Measurements from ENCODE around the gene SLC18A3. TPM values are rescaled to one million over a fixed set of nuclear protein-coding genes. Genes with fewer than 3 reads are reported as not detected.

SLC18A3 gene
- total RNA-seq, 1 experiment from 2014 or later: not detected

DNA sequence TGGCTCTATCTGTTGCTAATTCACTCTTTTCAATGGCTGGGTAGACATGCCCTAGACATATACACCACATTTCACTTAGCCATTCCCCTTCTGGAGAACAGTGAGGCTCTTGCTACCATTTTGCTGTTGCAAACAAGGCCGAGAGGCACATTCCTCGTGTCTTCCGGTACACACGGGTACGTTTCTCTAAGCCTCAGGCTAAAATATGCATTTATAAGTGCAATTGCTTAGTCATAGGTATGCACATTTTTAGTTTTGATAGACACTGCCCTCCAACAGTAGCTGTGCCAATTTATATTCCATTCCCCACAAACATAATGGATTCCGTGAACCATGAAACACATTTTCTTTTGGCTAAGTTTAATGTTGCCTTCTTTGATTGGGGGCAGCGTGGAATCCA lies 16.9 kb downstream of the SLC18A3 start:
- no peak for DNase-seq (ENCODE audit: low read depth)

DNA sequence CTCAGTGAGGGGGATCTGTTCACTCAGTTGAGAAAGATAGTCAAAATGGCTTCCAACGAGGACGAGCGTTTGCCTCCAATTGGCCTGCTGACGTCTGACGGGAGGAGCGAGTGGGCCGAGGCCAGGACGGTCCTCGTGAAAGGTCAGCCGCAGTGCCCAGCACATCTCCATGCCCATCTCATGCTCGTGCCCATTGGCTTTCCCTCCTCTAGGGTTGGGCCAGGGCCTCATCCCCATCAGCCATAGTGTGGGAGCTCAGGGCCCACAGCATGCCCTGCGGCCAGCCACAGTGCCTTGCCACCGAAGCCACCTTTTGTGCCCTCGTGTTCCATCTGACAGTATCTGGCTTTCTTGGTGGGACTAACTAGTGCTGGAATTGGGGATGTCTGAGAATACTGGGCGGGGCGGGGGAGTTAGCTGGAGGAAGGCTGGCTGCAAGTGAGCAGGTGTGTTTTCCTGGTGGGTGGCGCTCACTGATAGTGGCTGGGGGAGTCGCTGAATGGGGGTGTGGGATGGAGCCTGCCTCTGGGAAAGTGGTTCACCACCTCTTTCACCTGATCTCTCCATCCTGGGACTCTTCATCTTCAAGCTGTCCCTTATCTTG lies 17.6 kb downstream of the SLC18A3 start:
- no peak for DNase-seq (ENCODE audit: low read depth)

DNA sequence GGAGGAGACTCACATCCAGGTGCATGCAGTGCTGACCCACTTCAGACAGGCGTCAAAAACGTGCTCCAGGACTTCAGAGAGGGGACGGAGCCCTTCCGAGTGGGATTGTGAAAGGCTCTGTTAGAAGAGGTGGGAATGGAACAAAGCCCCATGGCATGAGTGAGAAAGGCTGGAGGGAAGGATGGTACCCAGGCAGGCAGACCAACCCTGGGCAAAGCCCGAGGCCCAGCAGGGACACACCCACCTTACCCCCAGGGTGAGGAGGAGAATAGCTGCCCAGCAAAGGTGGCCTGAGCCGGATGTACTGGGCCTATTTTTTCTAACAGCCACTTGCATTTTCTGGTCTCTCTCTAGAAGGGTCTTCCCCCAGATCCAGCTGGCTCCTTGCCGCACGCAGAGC lies 18.5 kb downstream of the SLC18A3 start:
- DNase-seq (ENCODE audit: low read depth): no peak

DNA sequence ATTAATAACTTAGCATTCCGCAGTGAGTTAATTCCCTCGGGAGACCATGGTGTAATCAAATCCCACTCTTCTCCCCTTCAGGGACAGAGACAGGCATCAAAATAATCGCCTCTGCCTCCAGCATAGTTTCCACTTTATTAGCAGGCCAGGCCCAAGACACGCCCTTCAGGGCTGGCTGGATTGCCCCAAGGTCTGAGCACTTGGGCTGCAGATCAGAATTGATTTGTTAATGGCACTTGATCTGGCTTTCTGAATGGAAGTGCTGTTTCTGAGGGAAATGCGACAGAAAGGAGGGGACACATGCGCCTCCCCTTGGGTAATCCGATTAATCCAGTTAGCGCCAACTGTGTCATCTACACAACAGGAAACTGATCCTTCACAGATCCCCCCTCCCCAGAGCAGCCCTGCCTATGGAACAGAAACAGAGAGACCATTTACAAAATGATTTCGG lies 19.3 kb downstream of the SLC18A3 start:
- no peak for DNase-seq (ENCODE audit: low read depth)

DNA sequence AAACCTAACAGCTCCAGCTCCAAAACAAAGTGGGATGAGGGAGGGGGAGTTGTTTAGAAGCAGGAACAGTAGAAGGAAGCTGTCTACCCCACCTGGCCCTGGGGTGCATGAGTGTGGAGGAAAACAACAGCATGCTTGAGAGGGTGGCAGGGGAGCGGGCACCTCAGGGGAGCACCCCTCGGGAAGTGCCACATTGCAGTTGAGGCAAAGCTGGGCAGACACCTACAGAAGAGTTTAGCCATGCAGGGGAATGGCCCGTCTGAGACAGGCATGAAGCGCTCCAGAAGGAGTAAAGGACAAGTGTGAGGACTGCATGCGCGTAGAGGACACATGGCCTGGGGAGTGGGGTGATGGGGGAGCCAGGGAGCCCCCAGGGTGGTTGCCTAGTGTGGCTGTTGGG lies 21.9 kb downstream of the SLC18A3 start:
- DNase-seq (ENCODE audit: low read depth): no peak

DNA sequence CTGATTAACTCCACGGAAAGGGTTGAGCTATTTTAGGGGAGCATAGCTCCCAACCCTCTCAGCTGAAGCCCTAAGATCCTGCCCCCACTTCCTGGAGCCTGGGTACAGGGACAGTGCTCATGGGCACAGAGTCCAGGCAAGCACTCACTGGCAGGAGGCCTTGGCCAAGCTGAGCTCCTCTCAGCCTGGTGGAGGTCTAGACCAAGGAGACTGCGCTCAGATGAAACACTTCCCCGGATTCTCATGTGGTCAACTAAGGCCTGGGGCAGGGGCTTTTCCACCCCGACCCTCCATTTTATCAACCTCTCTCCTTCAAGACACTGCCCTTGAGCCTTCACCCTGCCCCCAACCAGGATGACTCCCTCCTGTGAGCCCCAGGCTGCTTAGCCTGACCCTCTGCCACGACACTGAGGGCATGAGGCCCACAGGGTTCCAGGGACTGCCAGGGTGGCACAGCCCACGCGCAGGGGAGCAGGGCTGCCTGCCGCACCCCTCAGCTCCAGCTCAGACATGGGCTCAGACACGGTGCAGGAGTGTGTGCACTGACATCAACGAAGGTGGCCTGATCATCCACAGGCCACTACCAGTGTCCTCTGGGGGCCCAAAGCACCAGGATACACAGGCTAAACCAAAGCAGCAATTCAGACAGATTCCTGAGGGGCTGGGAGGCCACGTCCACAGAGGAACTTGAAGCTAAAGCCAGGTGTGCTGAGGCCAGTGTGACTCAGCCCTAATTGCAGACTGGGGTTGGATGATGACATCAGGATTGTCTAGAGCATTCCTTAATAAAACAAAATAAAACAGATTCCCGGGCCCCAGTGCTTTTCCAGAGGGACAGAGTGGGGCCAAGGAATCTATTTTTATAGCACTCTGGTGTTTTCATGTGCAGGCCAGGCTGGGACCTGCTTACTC lies 22.6 kb downstream of the SLC18A3 start:
- no peak for DNase-seq (ENCODE audit: low read depth)

DNA sequence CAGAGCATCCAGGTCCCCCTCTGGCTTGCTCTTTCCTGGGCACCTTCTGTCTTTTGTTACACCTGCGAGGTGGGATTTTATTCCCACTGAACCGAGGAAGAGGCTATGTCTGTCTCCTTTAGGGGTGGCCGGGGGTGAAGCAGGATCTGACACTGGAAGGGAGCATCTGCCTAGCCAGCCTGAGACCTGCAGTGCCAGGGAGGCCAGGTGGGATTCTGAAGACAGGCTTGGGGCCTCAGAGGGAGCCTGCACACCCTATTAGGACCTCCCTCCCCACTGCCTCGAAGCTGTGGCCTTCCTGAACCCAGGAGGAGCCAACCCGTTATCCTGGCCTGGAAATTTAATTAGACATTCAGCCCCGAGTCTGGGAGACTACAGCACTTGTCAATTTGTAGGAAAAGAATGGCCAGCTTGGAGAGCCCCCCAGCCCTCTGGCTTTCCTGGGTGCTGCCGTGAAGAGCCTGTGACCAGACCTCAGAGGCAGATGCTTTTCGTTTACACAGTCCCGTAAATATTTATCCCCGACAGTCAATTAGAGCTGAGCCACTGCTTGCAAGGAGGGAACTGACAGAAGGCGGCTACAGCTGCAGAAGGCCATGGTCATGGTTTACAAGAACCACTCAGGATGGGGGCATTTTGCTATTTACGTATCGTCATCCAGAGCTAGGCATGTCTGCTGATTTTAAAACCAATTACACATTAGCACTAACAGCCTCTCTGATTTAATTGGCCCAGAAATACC lies 23.4 kb downstream of the SLC18A3 start:
- DNase-seq (ENCODE audit: low read depth): no peak

DNA sequence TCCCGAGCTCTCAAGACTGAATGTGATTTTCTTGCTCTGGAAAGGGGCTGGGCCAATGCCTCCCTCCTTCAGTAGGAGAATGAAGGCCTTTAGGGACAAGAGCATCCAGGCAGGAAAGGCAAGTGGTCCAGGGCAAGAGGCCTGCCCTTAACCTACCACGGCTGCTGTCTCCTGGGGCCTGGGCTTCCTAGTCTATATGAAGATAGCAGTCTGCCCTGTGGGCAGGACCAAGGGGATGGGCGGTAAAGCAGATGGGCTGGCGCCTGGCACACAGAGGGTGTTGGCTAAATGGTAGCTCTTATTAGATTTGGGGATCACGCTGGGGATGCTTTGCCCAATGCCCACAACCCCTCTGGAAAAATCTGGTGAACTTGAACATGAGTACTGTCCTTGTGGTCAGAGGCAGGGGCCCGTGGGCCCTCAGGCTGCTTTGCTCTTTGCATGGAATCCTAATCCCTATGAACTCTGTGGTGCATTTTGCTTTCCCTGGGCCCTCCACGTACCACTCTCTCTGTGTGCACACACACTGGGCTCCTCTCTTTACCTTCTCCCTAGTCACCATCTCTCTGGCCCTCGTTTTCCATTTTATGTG lies 24.1 kb downstream of the SLC18A3 start:
- DNase-seq (ENCODE audit: low read depth): no peak

DNA sequence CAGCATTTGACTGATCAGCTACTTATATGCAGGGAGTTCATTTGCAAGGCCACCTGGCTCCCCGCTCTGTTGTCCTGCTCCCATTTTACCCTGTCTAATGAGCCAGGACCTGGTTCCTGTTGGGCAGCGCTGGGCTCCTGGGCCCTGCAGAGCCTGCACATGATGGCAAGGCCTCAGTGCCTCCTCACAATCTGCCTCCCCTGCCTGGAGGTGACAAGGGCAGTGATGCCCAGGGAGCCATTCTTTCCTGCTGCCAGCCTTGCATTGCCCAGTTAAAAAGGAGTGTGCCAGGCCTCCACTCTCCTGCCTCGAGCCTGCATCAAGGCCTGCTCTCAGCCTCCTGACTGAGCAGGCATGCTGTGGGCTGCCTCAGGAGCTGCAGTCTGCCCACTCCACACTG lies 32.2 kb downstream of the SLC18A3 start:
- DNase-seq (ENCODE audit: low read depth): no peak

DNA sequence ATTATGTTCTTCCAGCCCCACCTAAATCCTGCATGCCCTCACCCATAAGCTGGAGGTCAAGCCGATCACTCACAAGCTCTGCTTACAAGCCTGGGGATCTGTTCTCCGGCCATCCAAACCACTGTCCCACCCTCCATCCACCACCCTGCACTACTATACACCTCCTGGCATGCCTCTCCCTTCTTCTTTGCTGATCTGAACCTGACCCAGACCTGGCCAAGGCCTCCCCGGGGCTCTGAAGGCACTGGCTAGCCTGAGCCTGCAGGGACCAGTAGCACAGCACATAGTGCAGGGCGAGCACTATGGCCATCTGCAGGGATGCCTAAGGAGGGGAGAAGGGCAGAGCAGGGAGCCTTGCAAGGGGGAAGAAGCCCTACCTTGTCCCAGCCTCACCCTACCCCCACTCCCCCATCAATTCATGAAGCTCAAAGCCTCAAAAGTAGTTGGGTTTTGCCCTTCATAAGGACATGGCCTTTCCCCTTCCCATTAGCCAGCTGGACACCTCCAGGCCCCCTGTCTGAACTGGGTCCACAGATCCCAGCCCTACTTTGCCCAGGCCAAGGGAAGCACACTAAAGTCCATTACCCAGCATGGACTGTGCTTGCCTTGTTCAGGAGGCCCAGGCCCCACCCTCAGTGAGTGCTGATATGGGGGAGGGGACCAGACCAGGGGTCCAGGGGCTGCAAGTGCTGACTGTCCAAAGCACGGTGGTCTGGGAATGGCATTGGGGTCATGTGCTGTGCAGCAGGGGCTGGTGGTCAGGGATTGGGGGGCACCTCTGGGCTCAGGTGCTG lies 33.3 kb downstream of the SLC18A3 start:
- DNase-seq (ENCODE audit: low read depth): no peak

DNA sequence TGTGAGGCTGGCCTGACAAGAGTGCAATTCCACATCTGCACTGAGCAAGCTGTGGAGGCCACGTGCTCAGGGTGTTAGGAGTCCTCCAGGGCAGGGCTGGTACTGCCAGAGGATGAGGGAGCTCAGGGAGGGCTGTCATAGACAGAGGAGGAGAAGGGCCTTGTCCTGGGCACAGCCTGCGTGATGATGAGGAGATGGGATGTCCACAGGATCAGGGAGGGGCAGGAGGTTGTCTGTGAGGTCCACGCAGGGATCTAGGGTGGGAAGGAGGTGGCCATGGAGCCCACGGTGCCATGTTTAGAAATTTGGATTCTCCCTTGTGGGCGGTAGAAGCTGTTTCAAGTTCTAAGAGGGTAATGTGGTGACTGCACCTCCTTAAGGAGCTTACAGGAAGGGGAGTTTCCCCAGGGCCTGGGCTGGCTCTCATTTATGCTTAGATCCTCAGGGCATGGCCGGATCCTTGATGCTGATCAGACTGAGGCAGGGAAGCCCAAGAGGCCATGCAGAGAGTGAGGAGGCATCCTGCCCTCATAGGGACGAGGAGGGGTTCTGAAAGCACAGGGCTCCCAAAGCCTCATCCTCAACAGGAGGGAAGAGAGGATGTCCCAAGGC lies 34.0 kb downstream of the SLC18A3 start:
- DNase-seq (ENCODE audit: low read depth): no peak

DNA sequence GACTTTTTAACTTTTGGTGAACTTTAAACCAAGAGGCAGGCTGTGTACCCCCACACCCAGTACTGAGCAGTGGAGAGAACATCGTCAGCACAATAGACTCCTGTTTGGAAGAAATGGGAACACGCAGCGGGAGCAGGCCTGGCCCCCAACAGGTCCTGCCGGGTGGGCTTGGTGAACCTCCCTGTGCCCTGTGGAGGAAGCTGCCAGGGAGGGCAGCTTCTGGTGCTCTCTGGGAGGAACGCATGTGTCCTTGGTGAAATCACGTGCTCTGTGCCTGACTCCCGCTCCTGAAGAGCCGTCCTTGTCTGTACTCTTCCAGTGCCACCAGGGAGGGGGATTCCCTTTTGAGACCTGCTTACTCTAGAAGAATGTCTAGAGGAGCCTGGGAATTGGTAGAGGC lies 35.3 kb downstream of the SLC18A3 start:
- no peak for DNase-seq (ENCODE audit: low read depth)

DNA sequence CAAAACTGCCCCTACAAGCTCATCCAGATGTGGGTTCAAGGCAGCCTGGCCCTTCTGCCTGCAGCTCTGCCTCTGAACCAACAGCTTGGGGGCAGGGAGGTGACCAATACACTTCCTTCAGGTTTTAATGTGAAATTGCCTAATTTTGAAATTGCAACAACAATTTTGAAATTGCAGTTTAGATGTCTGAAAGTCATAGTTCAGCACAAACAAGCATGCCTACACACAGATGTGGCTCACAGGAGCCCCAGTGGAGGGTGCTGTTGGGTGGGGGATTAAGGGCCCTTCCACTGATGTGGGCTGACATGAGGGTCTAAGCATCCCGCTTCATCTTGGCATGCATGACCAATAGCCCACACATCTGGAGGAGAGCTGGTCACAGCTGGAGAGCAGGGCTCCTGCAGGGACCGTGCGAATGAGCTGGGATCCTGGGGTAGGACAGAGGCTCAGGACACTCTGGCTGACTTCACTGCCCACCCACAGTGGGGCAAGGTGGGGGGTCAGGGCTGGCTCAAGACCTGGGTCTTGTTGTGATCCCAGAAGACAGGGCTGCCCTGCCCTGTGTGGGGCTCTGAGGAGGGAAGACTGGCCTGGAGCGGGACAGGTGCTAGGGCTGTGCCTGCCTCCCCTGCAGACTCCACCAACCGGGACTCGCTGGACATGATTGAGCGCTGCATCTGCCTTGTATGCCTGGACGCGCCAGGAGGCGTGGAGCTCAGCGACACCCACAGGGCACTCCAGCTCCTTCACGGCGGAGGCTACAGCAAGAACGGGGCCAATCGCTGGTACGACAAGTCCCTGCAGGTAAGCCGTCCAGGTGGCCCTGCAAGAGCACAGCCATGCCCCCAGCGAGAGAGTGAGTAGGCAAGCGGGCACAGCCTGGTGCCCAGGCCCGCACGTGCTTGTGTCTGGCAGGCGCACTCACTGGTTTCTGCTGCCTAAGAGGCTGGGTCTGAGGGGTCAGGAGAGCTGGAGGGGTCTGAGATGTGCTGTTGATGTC lies 36.1 kb downstream of the SLC18A3 start:
- DNase-seq (ENCODE audit: low read depth): no peak

DNA sequence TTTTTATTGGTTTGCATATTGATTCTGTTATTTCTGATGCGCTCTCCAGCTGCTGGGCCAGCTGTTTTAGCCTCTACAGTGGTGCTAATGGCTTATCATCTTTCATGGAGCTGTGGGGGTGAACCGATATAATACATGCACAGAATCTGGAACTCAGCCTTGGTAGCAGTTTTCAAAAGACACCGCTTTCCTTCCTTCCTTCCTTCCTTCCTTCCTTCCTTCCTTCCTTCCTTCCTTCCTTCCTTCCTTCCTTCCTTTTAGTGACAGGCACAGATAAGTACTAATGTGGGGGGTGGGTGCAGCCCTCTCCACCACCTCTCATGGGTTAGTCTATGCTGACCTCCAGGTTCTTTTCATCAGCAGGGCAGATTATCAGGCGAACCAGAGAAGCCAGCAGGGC lies 37.4 kb downstream of the SLC18A3 start:
- no peak for DNase-seq (ENCODE audit: low read depth)

DNA sequence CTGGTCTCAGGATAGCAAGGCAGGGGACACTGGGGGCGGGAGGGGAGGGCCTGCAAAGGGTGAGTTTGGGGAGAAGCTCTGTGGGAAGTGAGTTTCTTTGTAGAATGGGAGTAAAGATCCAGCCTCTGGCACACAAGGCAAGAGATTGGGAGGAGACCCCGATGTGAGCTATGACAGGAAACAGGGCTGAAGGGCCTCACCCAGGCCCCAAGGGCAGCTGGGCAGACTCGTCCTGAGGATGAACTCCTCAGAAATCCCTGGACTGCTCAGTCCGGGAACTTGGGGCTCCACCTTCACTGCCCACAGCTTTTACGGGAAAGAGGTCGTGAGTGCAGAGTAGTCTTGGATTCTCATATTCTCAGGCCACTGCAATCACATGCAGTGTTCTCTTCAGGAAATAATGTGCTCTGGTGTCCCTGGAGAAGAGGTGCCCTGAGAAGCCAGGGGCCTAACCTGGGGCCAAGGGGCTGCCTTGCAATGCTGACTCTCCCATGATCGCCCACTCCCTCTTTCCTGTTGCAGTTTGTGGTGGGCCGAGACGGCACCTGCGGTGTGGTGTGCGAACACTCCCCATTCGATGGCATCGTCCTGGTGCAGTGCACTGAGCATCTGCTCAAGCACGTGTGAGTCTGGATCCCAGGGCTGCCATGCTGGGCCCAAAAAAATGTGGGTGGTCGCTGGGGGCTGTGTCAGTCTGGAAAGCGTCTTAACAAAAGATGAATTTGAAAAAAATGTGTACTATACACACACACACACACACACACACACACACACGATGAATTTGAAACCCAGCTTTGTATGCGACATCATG lies 38.1 kb downstream of the SLC18A3 start:
- DNase-seq (ENCODE audit: low read depth): no peak

DNA sequence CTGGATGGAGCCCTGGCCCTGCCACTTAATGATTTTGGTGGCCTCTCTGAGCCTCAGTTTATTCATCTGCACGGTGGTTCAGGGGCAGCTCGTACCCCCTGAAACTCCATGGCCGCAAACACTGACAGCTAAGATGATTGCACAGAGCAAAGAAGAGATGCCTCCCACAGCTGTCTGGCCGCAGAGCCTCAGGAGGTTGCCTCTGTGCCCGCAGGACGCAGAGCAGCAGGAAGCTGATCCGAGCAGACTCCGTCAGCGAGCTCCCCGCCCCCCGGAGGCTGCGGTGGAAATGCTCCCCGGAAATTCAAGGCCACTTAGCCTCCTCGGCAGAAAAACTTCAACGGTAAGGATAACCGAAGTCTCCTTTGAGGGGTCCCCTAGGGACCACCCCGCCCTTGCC lies 39.2 kb downstream of the SLC18A3 start:
- DNase-seq (ENCODE audit: low read depth): no peak

DNA sequence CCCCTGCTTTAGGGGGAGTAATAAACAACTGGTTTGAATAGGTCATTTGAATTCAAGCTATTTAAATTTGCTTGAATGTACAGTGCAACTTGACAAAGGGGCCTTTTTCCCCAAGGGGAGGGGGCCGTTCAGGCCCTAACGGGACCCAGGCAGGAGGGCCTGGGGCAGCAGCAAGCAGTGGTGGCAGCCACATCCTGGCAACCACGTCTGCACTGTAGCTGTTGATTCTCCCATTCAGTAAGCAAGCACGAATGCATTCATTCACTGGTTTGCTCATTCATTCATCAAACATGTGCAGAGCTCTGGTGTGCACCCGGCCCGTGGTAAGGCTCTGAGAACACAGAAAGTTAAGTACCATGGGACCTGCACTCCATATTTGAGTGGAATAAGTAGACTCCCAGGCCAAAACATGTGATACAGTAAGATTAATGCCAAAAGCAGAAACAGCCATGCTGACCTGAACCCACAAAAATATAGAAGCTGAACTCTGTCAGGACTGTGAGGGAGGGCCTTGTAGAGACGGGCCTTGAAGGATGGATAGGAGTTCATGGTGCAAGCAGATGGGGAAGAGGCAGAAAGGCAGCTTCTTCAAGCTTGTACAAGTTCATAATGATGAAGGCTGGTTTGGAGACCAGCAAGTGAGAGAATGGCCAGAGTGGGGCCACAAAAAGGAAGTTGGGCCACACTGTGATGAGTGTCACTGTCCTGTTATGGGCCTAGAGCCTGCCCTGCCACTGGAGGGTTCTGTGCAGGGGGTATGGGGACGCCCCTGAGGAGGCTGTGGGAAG lies 40.0 kb downstream of the SLC18A3 start:
- no peak for DNase-seq (ENCODE audit: low read depth)

DNA sequence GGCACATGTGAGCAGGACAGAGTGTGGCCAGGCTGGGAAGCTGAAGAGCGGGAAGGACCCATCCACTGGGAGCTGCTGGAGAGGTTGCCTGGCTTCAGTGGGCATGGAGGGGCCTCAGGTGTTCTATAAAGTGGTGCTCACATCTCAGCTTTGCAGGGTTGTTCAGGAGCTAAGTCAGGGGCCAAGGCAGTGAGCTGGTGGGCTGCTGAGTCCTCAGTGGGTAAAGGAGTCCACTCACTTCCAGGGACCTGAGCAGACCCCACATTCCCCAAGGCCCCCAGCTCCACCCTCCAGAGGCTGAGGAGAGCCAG lies 40.6 kb downstream of the SLC18A3 start:
- DNase-seq (ENCODE audit: low read depth): no peak
